SK-N-SH (cell line): ENCODE data around the gene ACSS1. TPM values are rescaled to one million over a fixed set of nuclear protein-coding genes. Genes with fewer than 3 reads are reported as not detected.

Experiments used
- CTCF ChIA-PET: fragments of 300-600, 350-600 bp; formaldehyde crosslinking; extraction: SDS; loops from one replicate; lab custom pipeline; 2021; lab: Yijun Ruan, JAX
- POLR2A ChIA-PET: fragments of 350-600 bp; sonication (Branson Sonifier 250); formaldehyde crosslinking; extraction: SDS; loops from one replicate; lab custom pipeline; 2020; ENCODE audit warnings: antibody characterized with exemption, inconsistent platforms; lab: Yijun Ruan, JAX
- DNase-seq: peaks from one replicate; pipeline ENCODE4 v3.0.0; 2012
- H2AFZ ChIP-seq: fragments of 200-600 bp; sonication (generic); 2 replicates; pipeline ENCODE4 v1.8.1; 2016; ENCODE audit warnings: antibody characterized with exemption, mild to moderate bottlenecking, low read depth
- H3F3A ChIP-seq: fragments of 200-600 bp; sonication (generic); replicated peaks from 2 replicates; pipeline ENCODE3; 2016; ENCODE audit warnings: antibody characterized with exemption, mild to moderate bottlenecking; ENCODE audit not compliant: insufficient read depth
- H3K27ac ChIP-seq, 2 experiments: fragments of 200-500 bp in 1 of 2; fragments of 200-600 bp in 1 of 2; sonication (Bioruptor generic) in 1 of 2; sonication (generic), shearing (Covaris generic) in 1 of 2; 2 replicates each; pipeline versions ENCODE4 v1.5.1 to v1.6.1; 2014 to 2016; ENCODE audit warnings: low read depth in 2 of 2, inconsistent platforms in 1 of 2, low read length in 1 of 2, mild to moderate bottlenecking in 1 of 2, mixed read lengths in 1 of 2
- H3K27me3 ChIP-seq: fragments of 200-600 bp; sonication (generic), shearing (Covaris generic); 2 replicates; pipeline ENCODE4 v1.6.1; 2016; ENCODE audit warnings: mixed run types; ENCODE audit not compliant: insufficient read depth
- H3K36me3 ChIP-seq, 2 experiments: fragments of 200-500 bp in 1 of 2; fragments of 200-600 bp in 1 of 2; sonication (Bioruptor generic) in 1 of 2; sonication (generic) in 1 of 2; replicated peaks in 1 of 2; 2 replicates each; pipeline versions ENCODE3 to v1.5.1; 2014 to 2016; ENCODE audit warnings: low read length in 1 of 2, mild to moderate bottlenecking in 1 of 2; ENCODE audit not compliant: insufficient read depth in 2 of 2, control insufficient read depth in 1 of 2
- H3K4me1 ChIP-seq, 2 experiments: fragments of 200-500 bp in 1 of 2; fragments of 200-600 bp in 1 of 2; sonication (Bioruptor generic) in 1 of 2; sonication (generic), shearing (Covaris generic) in 1 of 2; 2 replicates each; pipeline versions ENCODE4 v1.5.1 to v1.6.1; 2014 to 2016; ENCODE audit warnings: low read depth in 1 of 2, low read length in 1 of 2, mixed run types in 1 of 2; ENCODE audit not compliant: insufficient read depth in 2 of 2, control insufficient read depth in 1 of 2
- H3K4me2 ChIP-seq: fragments of 200-600 bp; sonication (generic), shearing (Covaris generic); 2 replicates; pipeline ENCODE4 v1.6.1; 2017; ENCODE audit warnings: mixed run types
- H3K4me3 ChIP-seq, 2 experiments: fragments of 200-500 bp in 1 of 2; fragments of 200-600 bp in 1 of 2; sonication (Bioruptor generic) in 1 of 2; sonication (generic), shearing (Covaris generic) in 1 of 2; 2 replicates each; pipeline versions ENCODE4 v1.5.1 to v1.8.1; 2014 to 2016; ENCODE audit warnings: low read depth in 2 of 2, inconsistent platforms in 1 of 2, low read length in 1 of 2, mild to moderate bottlenecking in 1 of 2, mixed read lengths in 1 of 2, moderate library complexity in 1 of 2
- H3K79me2 ChIP-seq: fragments of 200-600 bp; sonication (generic); 2 replicates; pipeline ENCODE4 v1.8.1; 2017; ENCODE audit warnings: mild to moderate bottlenecking; ENCODE audit not compliant: insufficient read depth
- H3K9ac ChIP-seq: fragments of 200-600 bp; sonication (generic); 2 replicates; pipeline ENCODE4 v1.6.1; 2017; ENCODE audit warnings: mixed run types
- H3K9me2 ChIP-seq: fragments of 200-600 bp; sonication (generic); 2 replicates; pipeline ENCODE4 v1.6.1; 2017; ENCODE audit warnings: mixed run types
- H3K9me3 ChIP-seq: fragments of 200-600 bp; sonication (generic); 2 replicates; pipeline ENCODE4 v1.6.1; 2017; ENCODE audit warnings: mixed run types, mild to moderate bottlenecking, moderate library complexity
- H4K20me1 ChIP-seq: fragments of 200-600 bp; sonication (generic); 2 replicates; pipeline ENCODE4 v1.6.1; 2017; ENCODE audit warnings: mild to moderate bottlenecking, mixed run types; ENCODE audit not compliant: insufficient read depth
- CHD2 ChIP-seq: fragments of 150-350 bp; IDR thresholded peaks from 2 replicates; pipeline ENCODE4 v1.6.1; 2018; ENCODE audit warnings: low read length; ENCODE audit not compliant: partially characterized antibody
- EZH2phosphoT487 ChIP-seq: fragments of 200-600 bp; sonication (generic); IDR thresholded peaks from 2 replicates; pipeline ENCODE4 v1.6.1; 2017; ENCODE audit warnings: low read depth, mixed run types, mild to moderate bottlenecking, antibody characterized with exemption, moderate library complexity, borderline replicate concordance
- FOXM1 ChIP-seq: IDR thresholded peaks from 2 replicates; pipeline ENCODE4 v1.4.0; 2012; ENCODE audit warnings: low read depth, mild to moderate bottlenecking
- GABPA ChIP-seq: IDR thresholded peaks from 2 replicates; pipeline ENCODE4 v1.4.0; 2012; ENCODE audit warnings: low read depth, mild to moderate bottlenecking
- JUND ChIP-seq: IDR thresholded peaks from 2 replicates; pipeline ENCODE4 v1.4.0; 2012
- MEF2A ChIP-seq: IDR thresholded peaks from 2 replicates; pipeline ENCODE4 v1.4.0; 2012; ENCODE audit warnings: low read depth, borderline replicate concordance
- MXI1 ChIP-seq: IDR thresholded peaks from 2 replicates; pipeline ENCODE4 v1.6.1; 2012; ENCODE audit warnings: mild to moderate bottlenecking, low read depth, low read length, improper control_type of control experiment
- NFIC ChIP-seq: IDR thresholded peaks from 2 replicates; pipeline ENCODE4 v1.4.0; 2012; ENCODE audit warnings: borderline replicate concordance
- POLR2AphosphoS5 ChIP-seq: IDR thresholded peaks from 2 replicates; pipeline ENCODE4 v1.6.1; 2012; ENCODE audit warnings: low read depth, low read length
- REST ChIP-seq: IDR thresholded peaks from 2 replicates; pipeline ENCODE4 v1.6.1; 2012; ENCODE audit warnings: mild to moderate bottlenecking, low read depth, low read length, moderate library complexity
- RXRA ChIP-seq: IDR thresholded peaks from 2 replicates; pipeline ENCODE4 v1.4.0; 2012; ENCODE audit warnings: low read depth, mild to moderate bottlenecking, borderline replicate concordance
- SIN3A ChIP-seq: IDR thresholded peaks from 2 replicates; pipeline ENCODE4 v1.6.1; 2012; ENCODE audit warnings: low read depth, mild to moderate bottlenecking, low read length, moderate library complexity, borderline replicate concordance
- TAF1 ChIP-seq: IDR thresholded peaks from 2 replicates; pipeline ENCODE4 v1.6.1; 2012; ENCODE audit warnings: low read depth, mild to moderate bottlenecking, low read length, moderate library complexity, borderline replicate concordance
- TEAD4 ChIP-seq: IDR thresholded peaks from 2 replicates; pipeline ENCODE4 v1.4.0; 2012; ENCODE audit warnings: mild to moderate bottlenecking, borderline replicate concordance; ENCODE audit not compliant: insufficient read depth
- YY1 ChIP-seq: IDR thresholded peaks from 2 replicates; pipeline ENCODE4 v1.4.0; 2012; ENCODE audit warnings: low read depth, mild to moderate bottlenecking
- WGBS: methylation state at CpG from one replicate; pipeline ENCODE4 v1.1.6; 2017; ENCODE audit warnings: low lambda C conversion rate; 5-methylcytosine and 5-hydroxymethylcytosine counted together
- polyA plus RNA-seq, 3 experiments: library from polyadenylated mRNA; depleted of rRNA; stranded (reverse); fragments of >200 nt; gene quantifications; 2 replicates each; pipeline ENCODE4 v1.2.3, GENCODE V29; 2012
- TF ChIP-seq, protein P1 (sequence below): IDR thresholded peaks from 2 replicates; pipeline ENCODE4 v1.4.0; 2012; ENCODE audit warnings: low read depth, borderline replicate concordance

The ACSS1 gene
- polyA plus RNA-seq, 1 of the 3 experiments (the other 2 are of a cell fraction), result 2.0 TPM

GRCh38 chr20:25020901-25021301 lies 37.0 kb downstream of the ACSS1 start:
- POLR2A ChIA-PET, result no interaction called here
- 81% methylated on average over 5 of the region's 6 CpGs for WGBS

GRCh38 chr20:25020345-25020744 lies 37.6 kb downstream of the ACSS1 start:
- Histone ChIP-seq H3K4me1 (no peaks in the 10 kb centered on the region), H3K9me3 (no peaks in the 10 kb centered on the region), H3K4me3 (no peak overlapping the region), H3K36me3 (no peaks in the 10 kb centered on the region), H2AFZ (no peak overlapping the region), H3F3A (no peaks in the 10 kb centered on the region), H3K4me2 (no peak overlapping the region), H3K9me2 (no peaks in the 10 kb centered on the region), H3K27me3 (no peaks in the 10 kb centered on the region), H3K9ac (no peak overlapping the region), H3K79me2 (no peaks in the 10 kb centered on the region), H4K20me1 (no peaks in the 10 kb centered on the region), H3K27ac (no peak overlapping the region)
- WGBS, result 73% methylated on average over 3 of the region's 5 CpGs
- ChIA-PET CTCF (no interaction called here), POLR2A (no interaction called here)
- no peak for TF ChIP-seq RXRA
- TF ChIP-seq TAF1, result no peak
- TF ChIP-seq REST, result no peak
- TF ChIP-seq NFIC, result no peak
- TF ChIP-seq, protein P1, sequence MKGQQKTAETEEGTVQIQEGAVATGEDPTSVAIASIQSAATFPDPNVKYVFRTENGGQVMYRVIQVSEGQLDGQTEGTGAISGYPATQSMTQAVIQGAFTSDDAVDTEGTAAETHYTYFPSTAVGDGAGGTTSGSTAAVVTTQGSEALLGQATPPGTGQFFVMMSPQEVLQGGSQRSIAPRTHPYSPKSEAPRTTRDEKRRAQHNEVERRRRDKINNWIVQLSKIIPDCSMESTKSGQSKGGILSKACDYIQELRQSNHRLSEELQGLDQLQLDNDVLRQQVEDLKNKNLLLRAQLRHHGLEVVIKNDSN, result no peak
- no peak for TF ChIP-seq JUND
- no peak for TF ChIP-seq FOXM1
- no peak for DNase-seq

More at GRCh38 chr20:25020901-25021301, 37.0 kb downstream of the ACSS1 start:
- H3K79me2 ChIP-seq, result no peaks in the 10 kb centered on the region
- H3K4me1 ChIP-seq, result no peaks in the 10 kb centered on the region
- H3K27ac ChIP-seq, result no peak overlapping the region
- no peak overlapping the region for H2AFZ ChIP-seq
- no peak overlapping the region for H3K4me2 ChIP-seq
- H3K9me3 ChIP-seq, result no peaks in the 10 kb centered on the region
- CTCF ChIA-PET, result no interaction called here
- no peaks in the 10 kb centered on the region for H3F3A ChIP-seq
- no peaks in the 10 kb centered on the region for H4K20me1 ChIP-seq
- no peaks in the 10 kb centered on the region for H3K9me2 ChIP-seq
- H3K36me3 ChIP-seq, result no peaks in the 10 kb centered on the region
- no peak for TF ChIP-seq EZH2phosphoT487
- TF ChIP-seq REST, result no peak
- TF ChIP-seq JUND, result no peak
- TF ChIP-seq TEAD4, result no peak
- TF ChIP-seq FOXM1, result no peak
- no peak for TF ChIP-seq SIN3A
- TF ChIP-seq POLR2AphosphoS5, result no peak
- TF ChIP-seq CHD2, result no peak
- TF ChIP-seq YY1, result no peak
- no peak for TF ChIP-seq MEF2A
- TF ChIP-seq MXI1, result no peak
- TF ChIP-seq GABPA, result no peak
- no peaks in the 10 kb centered on the region for H3K27me3 ChIP-seq
- H3K4me3 ChIP-seq, result no peak overlapping the region
- H3K9ac ChIP-seq, result no peak overlapping the region
- DNase-seq, result no peak
